Naive thymus-derived CD4-positive, alpha-beta T cell (primary cell): Measurements from ENCODE around the gene SIRT2. TPM values are rescaled to one million over a fixed set of nuclear protein-coding genes. Genes with fewer than 3 reads are reported as not detected.

Experiments used
- ATAC-seq: fragments of 150-1000 bp; cut with Tn5 transposase; 2 replicates; pipeline ENCODE4 v1.10.0; 2021; ENCODE audit warnings: mild to moderate bottlenecking, moderate library complexity
- CTCF ChIA-PET: fragments of 350-600 bp; sonication (Branson Sonifier 250); formaldehyde crosslinking; loops from one replicate; lab custom pipeline; 2021; ENCODE audit warnings: antibody characterized with exemption; lab: Charles Lee
- POLR2A ChIA-PET: fragments of 350-600 bp; sonication (Branson Sonifier 250); formaldehyde crosslinking; loops from one replicate; lab custom pipeline; 2021; ENCODE audit warnings: antibody characterized with exemption, inconsistent platforms; lab: Charles Lee
- DNase-seq, 9 donors: peaks; one replicate each; pipeline versions ENCODE4 v3.0.0 to v3.0.0-alpha.2; 2020 to 2022; ENCODE audit warnings: mixed read lengths in 1 of 9
- H3K27ac ChIP-seq: one replicate; pipeline ENCODE4 v1.7.0; 2013; ENCODE audit warnings: mild to moderate bottlenecking, low read depth, low read length, moderate library complexity
- H3K27me3 ChIP-seq, 2 donors: one replicate each; pipeline ENCODE4 v1.7.0; 2013; ENCODE audit warnings: low read length in 2 of 2, mild to moderate bottlenecking in 2 of 2, moderate library complexity in 2 of 2; ENCODE audit not compliant: control insufficient read depth in 2 of 2, insufficient read depth in 2 of 2
- H3K36me3 ChIP-seq, 3 experiments: 1 replicate in 2 of 3; 2 replicates in 1 of 3; pipeline ENCODE4 v1.7.0; 2013; ENCODE audit warnings: low read length in 3 of 3, mild to moderate bottlenecking in 3 of 3, moderate library complexity in 1 of 3; ENCODE audit not compliant: insufficient read depth in 3 of 3, control insufficient read depth in 2 of 3
- H3K4me1 ChIP-seq, 2 donors: one replicate each; pipeline ENCODE4 v1.7.0; 2013; ENCODE audit warnings: low read length in 2 of 2, mild to moderate bottlenecking in 2 of 2, moderate library complexity in 1 of 2; ENCODE audit not compliant: control insufficient read depth in 2 of 2, insufficient read depth in 2 of 2
- H3K4me3 ChIP-seq: 2 replicates; pipeline ENCODE4 v1.7.0; 2013; ENCODE audit warnings: mild to moderate bottlenecking, low read length
- H3K9me3 ChIP-seq, 3 experiments: 1 replicate in 2 of 3; 2 replicates in 1 of 3; pipeline ENCODE4 v1.7.0; 2013; ENCODE audit warnings: low read length in 3 of 3; ENCODE audit not compliant: control insufficient read depth in 2 of 3
- H3K27ac Mint-ChIP-seq, 9 donors: one replicate each; pipeline ENCODE4 v1.8.0; 2020 to 2022; ENCODE audit warnings: mixed read lengths in 9 of 9, mild to moderate bottlenecking in 8 of 9, moderate library complexity in 5 of 9, inconsistent platforms in 2 of 9
- H3K27me3 Mint-ChIP-seq, 5 donors: one replicate each; pipeline ENCODE4 v1.8.0; 2021 to 2022; ENCODE audit warnings: mixed read lengths in 5 of 5, mild to moderate bottlenecking in 1 of 5
- H3K36me3 Mint-ChIP-seq, 5 donors: one replicate each; pipeline ENCODE4 v1.8.0; 2020 to 2022; ENCODE audit warnings: mixed read lengths in 5 of 5, mild to moderate bottlenecking in 3 of 5, inconsistent platforms in 1 of 5
- H3K4me1 Mint-ChIP-seq, 7 donors: one replicate each; pipeline ENCODE4 v1.8.0; 2020 to 2022; ENCODE audit warnings: mixed read lengths in 7 of 7, mild to moderate bottlenecking in 3 of 7, inconsistent platforms in 1 of 7
- H3K4me3 Mint-ChIP-seq, 10 donors: one replicate each; pipeline ENCODE4 v1.8.0; 2020 to 2022; ENCODE audit warnings: mild to moderate bottlenecking in 10 of 10, mixed read lengths in 10 of 10, moderate library complexity in 6 of 10, inconsistent platforms in 2 of 10
- H3K9me3 Mint-ChIP-seq, 11 donors: one replicate each; pipeline ENCODE4 v1.8.0; 2020 to 2022; ENCODE audit warnings: mixed read lengths in 11 of 11, mild to moderate bottlenecking in 4 of 11, inconsistent platforms in 1 of 11, moderate library complexity in 1 of 11
- intact Hi-C, 2 donors: fragments of 100-400 bp; cut with micrococcal nuclease; formaldehyde crosslinking; loops; one replicate each; pipeline ENCODE4 v1.15.1; 2023
- polyA plus RNA-seq, 2 donors: library from polyadenylated mRNA; unstranded; fragments of 300-500 nt; fragmentation: Illumina TruSeq; gene quantifications; one replicate each; pipeline ENCODE4 v1.2.3, GENCODE V29; 2021
- total RNA-seq, 6 experiments: library from RNA in 5 of 6; stranded (reverse) in 5 of 6; gene quantifications; 1 replicate in 5 of 6; 2 replicates in 1 of 6; pipeline ENCODE4 v1.2.3 and lab custom pipeline; 2021 to 2026

SIRT2 gene
- total and polyA plus RNA-seq, 7 experiments from 2014 or later: 30.7 to 78.5 (median 47.5) TPM

GRCh38 chr19:38921420-38922274, 22.2 kb upstream of the SIRT2 start:
- DNase-seq (no peak), ATAC-seq (no peak)
- H3K4me1 ChIP-seq: peaks cover 0 to 22% of the 10 kb centered on the region in 2 donors
- peak overlapping the region in 1 of 9 donors; percentile 46 for H3K27ac Mint-ChIP-seq
- H3K36me3 Mint-ChIP-seq: peaks cover 0 to 22% (median 10%) of the 10 kb centered on the region in 5 donors
- ChIA-PET CTCF (interaction anchor here (0.7 kb wide), 1 partner anchor 37 kb away, joined by 4 read pairs; no protein-coding TSS in a partner anchor), POLR2A (no interaction called here)
- no peaks in the 10 kb centered on the region for H3K27me3 Mint-ChIP-seq
- H3K9me3 ChIP-seq: no peaks in the 10 kb centered on the region
- no peak overlapping the region for H3K4me3 ChIP-seq
- intact Hi-C loops: no loop called here
- peaks cover 0 to 36% (median 2%) of the 10 kb centered on the region in 3 experiments for H3K36me3 ChIP-seq
- H3K9me3 Mint-ChIP-seq: peaks cover 0 to 1% (median 0%) of the 10 kb centered on the region in 11 donors
- no peak overlapping the region for H3K27ac ChIP-seq
- H3K27me3 ChIP-seq: no peaks in the 10 kb centered on the region
- no peak overlapping the region for H3K4me3 Mint-ChIP-seq
- peaks cover 0 to 6% (median 0%) of the 10 kb centered on the region in 7 donors for H3K4me1 Mint-ChIP-seq

- CTCF ChIA-PET: no interaction called here
- Histone ChIP-seq H3K9me3 (no peaks in the 10 kb centered on the region), H3K27me3 (no peaks in the 10 kb centered on the region), H3K4me1 (peaks cover 0 to 15% of the 10 kb centered on the region in 2 donors), H3K27ac (no peak overlapping the region), H3K36me3 (peaks cover 0 to 39% (median 2%) of the 10 kb centered on the region in 3 experiments), H3K4me3 (no peak overlapping the region)
- no peak for DNase-seq
- Mint-ChIP-seq H3K9me3 (peaks cover 0 to 1% (median 0%) of the 10 kb centered on the region in 11 donors), H3K4me1 (peaks cover 0 to 6% (median 0%) of the 10 kb centered on the region in 7 donors), H3K27me3 (no peaks in the 10 kb centered on the region), H3K36me3 (peaks cover 0 to 22% (median 10%) of the 10 kb centered on the region in 5 donors), H3K27ac (no peak overlapping the region), H3K4me3 (no peak overlapping the region)
- ATAC-seq: no peak
- POLR2A ChIA-PET: no interaction called here
- intact Hi-C loops: no loop called here
Observed at GRCh38 chr19:38920602-38921419, 21.4 kb upstream of the SIRT2 start.

- H3K27me3 ChIP-seq: no peaks in the 10 kb centered on the region
- no peak for DNase-seq
- H3K27me3 Mint-ChIP-seq: no peaks in the 10 kb centered on the region
- H3K27ac Mint-ChIP-seq: no peak overlapping the region
- H3K36me3 Mint-ChIP-seq: peaks cover 0 to 18% (median 10%) of the 10 kb centered on the region in 5 donors
- no peak for ATAC-seq
- intact Hi-C loops: no loop called here
- peaks cover 0 to 7% of the 10 kb centered on the region in 2 donors for H3K4me1 ChIP-seq
- H3K4me1 Mint-ChIP-seq: peaks cover 0 to 6% (median 0%) of the 10 kb centered on the region in 7 donors
- no peak overlapping the region for H3K4me3 ChIP-seq
- ChIA-PET POLR2A (no interaction called here), CTCF (no interaction called here)
- H3K9me3 ChIP-seq: no peaks in the 10 kb centered on the region
- no peak overlapping the region for H3K4me3 Mint-ChIP-seq
- H3K36me3 ChIP-seq: peaks cover 0 to 33% (median 2%) of the 10 kb centered on the region in 3 experiments
- H3K9me3 Mint-ChIP-seq: peaks cover 0 to 1% (median 0%) of the 10 kb centered on the region in 11 donors
- no peak overlapping the region for H3K27ac ChIP-seq
Observed at GRCh38 chr19:38919837-38920601, 20.6 kb upstream of the SIRT2 start.

GRCh38 chr19:38918526-38918925, 19.1 kb upstream of the SIRT2 start:
- Histone ChIP-seq H3K9me3 (no peaks in the 10 kb centered on the region), H3K27ac (no peak overlapping the region), H3K4me3 (no peak overlapping the region), H3K27me3 (no peaks in the 10 kb centered on the region), H3K36me3 (peaks cover 0 to 22% (median 0%) of the 10 kb centered on the region in 3 experiments), H3K4me1 (no peaks in the 10 kb centered on the region)
- Mint-ChIP-seq H3K36me3 (peaks cover 0 to 15% (median 10%) of the 10 kb centered on the region in 5 donors), H3K4me1 (peaks cover 0 to 2% (median 0%) of the 10 kb centered on the region in 7 donors), H3K27me3 (no peaks in the 10 kb centered on the region), H3K27ac (no peak overlapping the region), H3K9me3 (peaks cover 0 to 3% (median 0%) of the 10 kb centered on the region in 11 donors), H3K4me3 (no peak overlapping the region)
- intact Hi-C loops: no loop called here
- ATAC-seq (no peak), DNase-seq (no peak)
- CTCF ChIA-PET: no interaction called here
- POLR2A ChIA-PET: interaction anchor here (0.6 to 1.1 kb wide), 2 partner anchors 11 to 94 kb away, joined by 3 to 4 read pairs; no protein-coding TSS in a partner anchor

GRCh38 chr19:38917921-38918491, 18.6 kb upstream of the SIRT2 start:
- Histone ChIP-seq H3K9me3 (no peaks in the 10 kb centered on the region), H3K4me3 (no peak overlapping the region), H3K4me1 (no peaks in the 10 kb centered on the region), H3K27ac (no peak overlapping the region), H3K27me3 (no peaks in the 10 kb centered on the region), H3K36me3 (peaks cover 0 to 22% (median 0%) of the 10 kb centered on the region in 3 experiments)
- ChIA-PET POLR2A (interaction anchor here (1.1 kb wide), 1 partner anchor 12 kb away, joined by 3 read pairs; no protein-coding TSS in a partner anchor), CTCF (no interaction called here)
- no peak for DNase-seq
- Mint-ChIP-seq H3K27ac (no peak overlapping the region), H3K4me3 (no peak overlapping the region), H3K4me1 (peaks cover 0 to 2% (median 0%) of the 10 kb centered on the region in 7 donors), H3K9me3 (peaks cover 0 to 3% (median 0%) of the 10 kb centered on the region in 11 donors), H3K27me3 (no peaks in the 10 kb centered on the region), H3K36me3 (peaks cover 0 to 15% (median 10%) of the 10 kb centered on the region in 5 donors)
- ATAC-seq: no peak
- intact Hi-C loops: no loop called here
